A172 (cell line): ENCODE measurements around the gene UGT1A7. TPM values are rescaled to one million over a fixed set of nuclear protein-coding genes. Genes with fewer than 3 reads are reported as not detected.
A peak's percentile ranks its signal among the peaks of the same experiment; 100 is the strongest.

ENCODE experiments used
- DNase-seq: peaks from one replicate; pipeline ENCODE4 v3.0.0-alpha.2; 2015; ENCODE audit warnings: low spot score
- total RNA-seq: library from RNA; depleted of rRNA; stranded (reverse); fragments of >200 nt; shearing (Covaris generic); gene quantifications from 2 replicates; pipeline ENCODE4 v1.2.3, GENCODE V29; 2014

UGT1A7 gene
- total RNA-seq, 1 experiment from 2014 or later: not detected

GRCh38 chr2:233761040-233761769 is 79.5 kb downstream of the UGT1A7 start:
- no peak for DNase-seq

- DNase-seq: peak; percentile 29
Measured at GRCh38 chr2:233764264-233764663, 82.6 kb downstream of the UGT1A7 start.

GRCh38 chr2:233764761-233765160 is 83.1 kb downstream of the UGT1A7 start:
- DNase-seq: no peak

GRCh38 chr2:233766416-233766815 is 84.7 kb downstream of the UGT1A7 start:
- DNase-seq: no peak

GRCh38 chr2:233768076-233768475 is 86.4 kb downstream of the UGT1A7 start:
- no peak for DNase-seq

- DNase-seq: no peak
Measured at GRCh38 chr2:233769260-233769659, 87.6 kb downstream of the UGT1A7 start.

GRCh38 chr2:233772153-233772552 is 90.5 kb downstream of the UGT1A7 start:
- DNase-seq: no peak

GRCh38 chr2:233772583-233772982 is 90.9 kb downstream of the UGT1A7 start:
- DNase-seq: no peak

- DNase-seq: no peak
Measured at GRCh38 chr2:233773854-233774253, 92.2 kb downstream of the UGT1A7 start.

GRCh38 chr2:233775414-233775813 is 93.7 kb downstream of the UGT1A7 start:
- DNase-seq: no peak

- no peak for DNase-seq
Measured at GRCh38 chr2:233778030-233778429, 96.3 kb downstream of the UGT1A7 start, which contains the start of gene MROH2A. MROH2A (plus strand) TSS chr2:233778330; CDS start chr2:233779359, 1,029 bp downstream.

GRCh38 chr2:233779722-233780121 is 98.0 kb downstream of the UGT1A7 start:
- DNase-seq: no peak

- DNase-seq: no peak
Measured at GRCh38 chr2:233780771-233781170, 99.1 kb downstream of the UGT1A7 start.

- DNase-seq: no peak
Measured at GRCh38 chr2:233789554-233789953, 107.9 kb downstream of the UGT1A7 start.

- DNase-seq: no peak
Measured at GRCh38 chr2:233791151-233791882, 109.6 kb downstream of the UGT1A7 start.

GRCh38 chr2:233791883-233792329 is 110.2 kb downstream of the UGT1A7 start:
- no peak for DNase-seq

GRCh38 chr2:233792720-233793119 is 111.0 kb downstream of the UGT1A7 start:
- no peak for DNase-seq

- DNase-seq: no peak
Measured at GRCh38 chr2:233793465-233794127, 111.9 kb downstream of the UGT1A7 start.

- DNase-seq: no peak
Measured at GRCh38 chr2:233794128-233794658, 112.5 kb downstream of the UGT1A7 start.

GRCh38 chr2:233795735-233796171 is 114.1 kb downstream of the UGT1A7 start:
- no peak for DNase-seq

- DNase-seq: no peak
Measured at GRCh38 chr2:233796254-233796653, 114.6 kb downstream of the UGT1A7 start.
